HCT116 (cell line): ENCODE results near the gene FAM120A.

Source experiments
- CTCF ChIP-seq, 3 experiments: fragments of 200-600 bp in 1 of 3; sonication (generic) in 1 of 3; IDR thresholded peaks in 2 of 3; conservative IDR thresholded peaks in 1 of 3; 2 replicates each; pipeline ENCODE4 v1.5.1; 2012 to 2017; ENCODE audit warnings: low read depth in 2 of 3, low read length in 2 of 3, antibody characterized with exemption in 1 of 3, borderline replicate concordance in 1 of 3, control low read depth in 1 of 3, mild to moderate bottlenecking in 1 of 3, mixed read lengths in 1 of 3, mixed run types in 1 of 3, moderate library complexity in 1 of 3; ENCODE audit not compliant: insufficient read depth in 1 of 3
- POLR2A ChIP-seq: IDR thresholded peaks from 2 replicates; pipeline ENCODE4 v1.7.0; 2011; ENCODE audit warnings: borderline replicate concordance; ENCODE audit not compliant: insufficient read depth, insufficient read length; ENCODE audit errors: extremely low read depth
- POLR2AphosphoS5 ChIP-seq: IDR thresholded peaks from 2 replicates; pipeline ENCODE4 v1.6.1; 2011; ENCODE audit warnings: mild to moderate bottlenecking, low read depth, low read length, moderate library complexity

GRCh38 chr9:93578844-93579243, 127.4 kb downstream of the FAM120A start:
- TF ChIP-seq POLR2A: no peak
- no peak for TF ChIP-seq POLR2AphosphoS5
- TF ChIP-seq CTCF (IDR thresholded peaks at IDR 0.05 in 2 of 3, conservative IDR thresholded peaks at IDR 0.05 in 1 of 3; ENCODE audit: borderline replicate concordance in 1 of 3, insufficient read depth in 1 of 3, low read depth in 2 of 3, low read length in 2 of 3): no peak
